ENCODE results near the gene AWAT2.

AWAT2 gene, protein sequence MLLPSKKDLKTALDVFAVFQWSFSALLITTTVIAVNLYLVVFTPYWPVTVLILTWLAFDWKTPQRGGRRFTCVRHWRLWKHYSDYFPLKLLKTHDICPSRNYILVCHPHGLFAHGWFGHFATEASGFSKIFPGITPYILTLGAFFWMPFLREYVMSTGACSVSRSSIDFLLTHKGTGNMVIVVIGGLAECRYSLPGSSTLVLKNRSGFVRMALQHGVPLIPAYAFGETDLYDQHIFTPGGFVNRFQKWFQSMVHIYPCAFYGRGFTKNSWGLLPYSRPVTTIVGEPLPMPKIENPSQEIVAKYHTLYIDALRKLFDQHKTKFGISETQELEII

GRCh38 chrX:70049925-70050324 is at the start of gene AWAT2:
Gene AWAT2 (minus strand): TSS chrX:70049938. CDS start chrX:70049932, 6 bp downstream.
- DNase-seq, result no peak

DNA sequence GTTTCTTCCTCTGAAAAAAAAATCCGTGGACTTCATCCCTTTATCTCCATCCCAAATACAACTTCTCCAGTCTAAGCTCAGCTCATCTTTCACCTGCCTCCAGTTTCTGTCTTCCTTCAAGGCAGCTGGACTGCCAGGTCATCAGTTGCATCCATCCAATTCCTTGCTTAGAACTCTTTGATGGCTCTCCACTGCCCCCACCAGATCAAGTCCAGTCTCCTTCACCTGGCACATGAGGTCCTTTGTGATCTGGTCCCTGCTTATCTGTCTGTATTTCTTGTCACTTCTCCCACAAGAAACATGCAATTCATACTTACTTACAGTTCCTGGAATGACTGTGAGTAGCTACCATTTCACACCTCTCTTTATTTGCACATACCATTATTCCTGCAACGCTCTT is 46.3 kb upstream of the AWAT2 start:
- DNase-seq, result no peak

- DNase-seq, result no peak
These were observed 42.5 kb upstream of the AWAT2 start for GRCh38 chrX:70092247-70092646.

GRCh38 chrX:70089604-70090297 is 40.0 kb upstream of the AWAT2 start:
- DNase-seq, result no peak

DNA sequence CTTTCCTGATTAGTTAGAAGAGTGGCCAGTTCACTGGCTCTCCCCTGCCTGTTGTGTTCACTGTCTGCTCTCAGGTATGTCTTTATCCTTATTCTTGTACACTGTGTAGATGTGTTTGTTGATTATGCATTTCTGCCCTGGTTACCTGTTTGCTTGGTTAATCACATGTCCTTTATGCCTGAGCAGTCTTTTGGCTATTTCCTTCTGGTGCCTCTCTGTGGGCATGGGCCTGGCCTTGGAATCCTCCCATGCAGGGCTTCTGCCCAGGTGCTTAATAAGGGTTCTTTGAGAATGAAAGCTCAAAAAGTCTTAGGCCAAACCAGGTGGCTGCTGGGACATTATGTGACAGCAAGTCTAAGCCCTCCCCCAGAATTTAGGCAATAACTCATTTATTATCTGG is 39.0 kb upstream of the AWAT2 start:
- no peak for DNase-seq

DNA sequence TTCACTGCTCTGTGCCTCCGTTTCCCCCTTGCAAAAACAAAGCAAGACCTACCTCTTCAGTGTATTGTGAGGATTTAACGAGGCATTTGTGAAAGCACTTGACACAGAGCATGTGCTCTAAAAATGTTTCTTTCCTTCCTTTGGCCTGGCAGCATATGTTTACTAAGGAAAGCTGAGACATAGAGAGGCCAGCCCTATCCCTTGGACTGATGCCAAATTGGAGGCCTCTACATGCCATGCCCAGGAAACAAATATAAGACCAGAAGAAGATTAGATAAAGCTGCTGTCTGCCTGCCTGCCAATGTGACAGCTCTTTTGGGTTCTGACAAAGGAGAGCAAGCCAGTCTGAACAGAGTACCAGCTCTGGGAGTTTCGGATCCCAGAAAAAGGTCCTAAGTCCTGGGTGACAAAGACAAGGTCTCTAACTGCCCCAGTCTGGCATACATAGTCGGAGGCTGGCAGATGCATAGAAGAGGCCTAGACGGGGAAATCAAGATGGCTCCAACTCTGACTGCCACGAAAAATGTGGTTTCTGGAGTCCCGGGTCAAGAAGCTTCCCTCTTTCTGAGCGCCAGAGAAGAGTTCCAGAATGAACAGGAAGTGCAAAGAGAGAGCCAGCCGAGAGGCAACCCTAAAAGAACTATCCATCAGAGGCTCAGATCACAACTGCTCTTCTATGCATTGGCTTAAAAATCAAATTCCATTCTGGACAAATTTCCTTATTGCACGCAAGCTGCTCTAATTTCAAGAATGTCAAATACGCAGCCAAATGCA is 38.3 kb upstream of the AWAT2 start:
- no peak for DNase-seq

- no peak for DNase-seq
These were observed 35.0 kb upstream of the AWAT2 start for GRCh38 chrX:70084592-70085240.

DNA sequence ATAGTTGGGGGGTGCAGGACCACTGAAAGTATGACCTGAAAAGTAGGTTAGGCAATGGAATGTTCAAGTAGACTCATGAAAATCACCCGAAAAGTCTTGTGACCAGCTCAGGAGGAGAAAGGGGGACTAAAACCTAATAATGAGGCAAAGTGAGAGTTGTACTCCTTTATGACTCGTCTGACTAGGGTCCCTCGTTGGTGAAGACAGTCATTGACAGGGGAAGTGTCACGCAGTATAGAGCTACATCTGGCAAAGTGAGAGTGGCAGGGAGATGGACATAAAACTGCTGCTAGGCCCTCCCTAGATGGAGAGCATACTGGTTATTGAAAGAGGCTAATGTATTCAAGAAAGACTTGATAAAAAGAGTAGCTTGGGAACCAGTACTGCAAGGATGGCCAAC is 33.0 kb upstream of the AWAT2 start:
- DNase-seq, result no peak

DNA sequence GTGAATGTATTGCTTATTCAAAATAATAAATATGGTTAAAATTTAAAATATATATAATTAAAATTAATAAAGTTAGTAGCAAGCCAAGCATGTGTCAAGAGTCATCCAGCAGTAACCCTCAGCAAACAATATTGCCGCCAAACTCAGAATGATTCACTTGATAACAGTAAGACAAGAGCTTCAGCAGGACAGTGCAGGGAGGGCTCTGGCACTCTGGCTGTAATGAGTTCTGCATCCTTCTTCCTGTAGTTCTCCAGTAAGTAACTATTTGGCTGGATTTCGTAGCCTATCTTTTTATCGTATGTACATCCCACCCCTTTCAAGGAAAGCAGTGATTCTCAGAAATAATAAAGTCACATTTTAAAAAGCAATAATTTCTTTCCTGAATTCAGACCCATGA is 30.1 kb upstream of the AWAT2 start:
- DNase-seq, result no peak

GRCh38 chrX:70079297-70079696 is 29.6 kb upstream of the AWAT2 start:
- DNase-seq, result no peak

DNA sequence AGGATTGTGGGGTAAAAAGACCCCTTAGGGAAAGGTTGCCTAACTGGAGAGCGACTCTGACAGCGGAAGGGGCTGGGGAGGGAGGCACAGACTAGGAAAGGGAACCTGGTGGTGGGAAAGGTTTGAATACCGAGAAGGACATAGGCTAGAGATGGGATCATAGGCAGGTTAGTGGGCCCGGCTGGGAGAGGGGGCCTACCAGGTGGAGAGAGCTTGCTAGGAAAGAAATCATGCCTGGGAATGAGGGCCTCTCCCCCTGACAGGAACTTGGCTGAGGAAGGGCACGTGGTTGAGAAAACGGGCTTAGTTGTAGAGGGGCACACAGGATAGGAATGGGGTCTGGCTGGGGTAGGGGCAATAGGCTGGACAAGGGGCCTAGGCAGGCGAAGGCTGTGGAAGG is 16.9 kb upstream of the AWAT2 start:
- DNase-seq, result no peak

DNA sequence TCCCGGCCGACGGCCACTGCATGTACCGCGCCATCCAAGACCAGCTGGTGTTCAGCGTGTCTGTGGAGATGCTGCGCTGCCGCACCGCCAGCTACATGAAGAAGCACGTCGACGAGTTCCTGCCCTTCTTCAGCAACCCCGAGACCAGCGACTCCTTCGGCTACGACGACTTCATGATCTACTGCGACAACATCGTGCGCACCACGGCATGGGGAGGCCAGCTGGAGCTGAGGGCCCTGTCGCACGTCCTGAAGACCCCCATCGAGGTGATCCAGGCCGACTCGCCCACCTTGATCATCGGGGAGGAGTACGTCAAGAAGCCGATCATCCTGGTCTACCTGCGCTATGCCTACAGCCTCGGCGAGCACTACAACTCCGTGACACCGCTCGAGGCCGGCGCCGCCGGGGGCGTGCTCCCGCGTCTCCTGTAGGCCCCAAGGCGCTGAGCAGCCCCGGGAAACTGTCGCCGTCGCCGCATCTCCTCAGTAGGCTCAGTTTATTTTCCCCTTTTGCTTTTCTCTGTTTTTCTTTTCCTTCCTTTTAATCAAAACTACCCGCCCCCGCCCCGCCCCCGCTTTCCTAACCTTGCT is 13.3 kb upstream of the AWAT2 start:
- DNase-seq, result no peak

GRCh38 chrX:70062076-70062475 is 12.3 kb upstream of the AWAT2 start, which contains the start of gene OTUD6A:
Gene OTUD6A (plus strand): TSS chrX:70062457. CDS start chrX:70062525, 68 bp downstream.
- no peak for DNase-seq

DNA sequence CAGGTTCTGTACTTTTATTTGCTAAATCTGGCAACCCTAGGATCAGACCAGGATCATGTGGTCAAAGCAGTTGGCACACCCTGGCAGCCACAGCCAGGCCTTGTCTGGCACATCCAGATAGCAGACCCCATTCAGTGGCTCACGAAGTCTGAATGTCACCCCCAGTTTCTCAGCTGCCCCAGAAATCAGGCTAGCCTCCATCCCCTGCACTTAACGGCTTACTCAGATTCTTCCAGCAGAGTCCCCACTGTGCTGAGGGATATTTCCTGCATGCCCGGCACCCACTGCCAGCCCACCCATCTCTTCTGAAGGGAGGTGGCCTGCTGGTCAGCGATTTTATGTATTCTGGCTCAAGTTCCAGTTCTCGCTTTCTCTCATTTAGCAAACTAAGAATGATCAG is 4.7 kb upstream of the AWAT2 start:
- no peak for DNase-seq

- DNase-seq, result no peak
These were observed 3.3 kb upstream of the AWAT2 start for GRCh38 chrX:70052895-70053615.

DNA sequence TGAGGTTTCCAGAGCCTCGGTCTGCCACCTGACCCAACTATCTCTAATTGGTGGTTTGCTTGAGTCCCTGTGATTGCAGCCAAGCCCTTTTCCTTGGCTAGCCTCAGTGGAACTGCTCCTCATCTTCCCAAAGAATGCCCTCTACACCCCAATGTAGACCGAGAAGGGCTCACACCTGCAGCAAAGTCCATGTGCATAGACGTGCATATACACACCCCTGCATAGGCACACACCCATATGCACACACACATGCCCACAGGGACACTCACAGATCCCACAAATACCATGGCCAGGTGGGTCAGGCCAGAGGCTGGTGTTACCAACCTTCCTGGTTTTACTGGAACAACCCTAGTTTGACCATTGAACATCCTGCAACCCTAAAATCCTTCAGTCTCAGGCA is 332 bp downstream of the AWAT2 start:
- DNase-seq, result no peak

DNA sequence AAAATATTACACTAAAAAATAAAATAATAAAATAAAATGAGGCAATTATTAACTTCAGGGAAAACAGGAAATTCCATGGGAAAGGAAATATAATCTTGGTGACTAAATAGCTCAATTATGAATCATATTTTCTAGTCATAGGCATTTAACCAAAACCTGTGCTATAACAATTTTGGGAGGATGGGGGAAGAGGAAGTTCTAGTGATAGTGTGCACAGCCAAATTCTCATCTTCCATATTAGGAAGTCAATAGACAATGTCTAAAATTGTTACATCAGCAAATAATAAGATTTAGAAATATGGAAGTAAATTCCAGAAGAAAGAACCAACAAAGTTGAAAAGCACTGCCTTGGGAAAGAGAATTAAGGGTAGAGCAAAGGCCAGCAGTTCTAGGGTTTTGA is 2.8 kb downstream of the AWAT2 start:
- no peak for DNase-seq

DNA sequence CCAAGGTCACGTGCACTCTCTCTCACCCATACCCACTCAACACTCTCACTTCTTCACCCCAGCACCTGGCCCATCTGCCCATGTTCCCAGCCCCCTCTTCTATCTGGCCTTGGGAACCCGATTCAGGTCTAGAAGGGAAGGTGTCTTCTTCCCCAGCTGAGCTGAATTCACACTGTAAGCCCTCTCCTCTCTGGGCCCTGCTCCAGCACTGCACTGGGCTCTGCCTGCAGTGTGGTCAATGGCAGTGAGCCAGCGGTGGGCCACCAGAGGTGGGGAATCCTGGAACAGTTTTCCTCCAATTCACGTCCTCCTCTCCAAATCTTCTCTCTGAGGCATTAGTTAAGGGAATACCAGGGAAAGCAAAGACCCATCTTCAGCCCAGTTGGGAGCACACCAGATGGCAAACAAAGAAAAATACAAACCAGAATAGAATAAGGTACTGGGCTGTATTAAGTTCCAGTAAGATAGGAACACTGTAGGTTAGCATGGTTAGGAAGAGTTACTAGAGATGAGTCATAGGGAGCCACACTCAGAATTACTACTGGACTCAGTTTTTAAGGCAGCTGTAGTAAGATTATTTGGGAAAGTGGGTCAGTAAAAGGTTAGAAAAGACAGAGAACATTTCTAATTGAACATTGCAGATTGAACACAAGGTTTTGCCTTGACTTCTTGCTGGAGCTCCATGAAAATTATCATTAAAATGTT is 5.0 kb downstream of the AWAT2 start:
- DNase-seq, result no peak

GRCh38 chrX:70043685-70044084 is 6.1 kb downstream of the AWAT2 start:
- DNase-seq, result no peak

- no peak for DNase-seq
These were observed 7.1 kb downstream of the AWAT2 start for GRCh38 chrX:70042399-70043371.
